Measurements from ENCODE around the gene KIZ.
A peak's percentile ranks its signal among the peaks of the same experiment; 100 is the strongest.

KIZ gene

GRCh38 chr20:21269772-21270171 lies 143.9 kb downstream of the KIZ start:
- no peak overlapping the region for H3K4me3 ChIP-seq (ENCODE audit: low read depth, low read length)
- TF ChIP-seq CTCF (conservative IDR thresholded peaks at IDR 0.05; ENCODE audit: low read depth, low read length) = no peak
- DNase-seq (ENCODE audit: low read depth) = no peak

- TF ChIP-seq CTCF (conservative IDR thresholded peaks at IDR 0.05; ENCODE audit: low read depth, low read length) = no peak
- DNase-seq (ENCODE audit: low read depth) = no peak
- H3K4me3 ChIP-seq (ENCODE audit: low read depth, low read length) = no peak overlapping the region
Observed at GRCh38 chr20:21270806-21271205, 144.9 kb downstream of the KIZ start.

DNA sequence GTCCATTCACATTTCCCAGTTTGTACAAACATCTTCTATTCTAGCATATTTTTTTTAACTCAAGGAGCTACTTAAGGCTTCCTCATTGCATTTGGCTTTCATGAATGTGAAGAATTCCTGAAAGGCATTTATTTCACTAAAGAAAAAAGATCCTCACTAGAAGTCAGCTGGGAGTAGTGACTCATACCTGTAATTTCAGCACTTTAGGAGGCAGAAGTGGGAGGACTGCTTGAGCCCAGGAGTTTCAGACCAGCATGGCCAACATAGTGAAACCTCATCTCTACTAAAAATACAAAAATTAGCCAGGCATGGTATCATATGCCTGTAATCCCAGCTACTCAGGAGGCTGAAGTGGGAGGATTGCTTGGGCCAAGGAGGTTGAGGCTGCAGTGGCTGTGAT lies 146.4 kb downstream of the KIZ start:
- TF ChIP-seq CTCF (conservative IDR thresholded peaks at IDR 0.05; ENCODE audit: low read depth, low read length) = no peak
- DNase-seq (ENCODE audit: low read depth) = peak; percentile 55
- no peak overlapping the region for H3K4me3 ChIP-seq (ENCODE audit: low read depth, low read length)

DNA sequence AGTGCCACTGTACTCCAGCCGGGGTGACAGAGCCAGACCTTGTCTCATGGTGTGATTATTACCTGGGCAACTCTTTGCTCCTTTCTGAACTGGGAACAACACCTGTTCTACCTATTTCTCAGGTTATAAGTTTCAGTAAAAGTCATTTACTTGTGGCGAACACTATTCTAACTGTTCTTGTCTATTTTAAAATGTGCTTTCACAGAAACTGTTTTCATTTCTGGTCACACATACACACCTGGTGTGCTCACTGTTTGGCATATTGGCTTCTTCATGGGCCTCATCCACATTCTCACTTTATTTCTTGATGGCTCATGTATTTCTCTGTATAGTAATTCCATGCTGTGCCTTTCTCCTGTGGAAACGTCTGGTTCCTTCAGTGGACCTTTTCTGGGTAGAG lies 146.8 kb downstream of the KIZ start:
- TF ChIP-seq CTCF (conservative IDR thresholded peaks at IDR 0.05; ENCODE audit: low read depth, low read length) = no peak
- DNase-seq (ENCODE audit: low read depth) = no peak
- no peak overlapping the region for H3K4me3 ChIP-seq (ENCODE audit: low read depth, low read length)

- peak; percentile 17 for DNase-seq (ENCODE audit: low read depth)
- TF ChIP-seq CTCF (conservative IDR thresholded peaks at IDR 0.05; ENCODE audit: low read depth, low read length) = no peak
- H3K4me3 ChIP-seq (ENCODE audit: low read depth, low read length) = no peak overlapping the region
Observed at GRCh38 chr20:21273755-21274386, 148.0 kb downstream of the KIZ start.

GRCh38 chr20:21278829-21279228 lies 152.9 kb downstream of the KIZ start:
- no peak for TF ChIP-seq CTCF (conservative IDR thresholded peaks at IDR 0.05; ENCODE audit: low read depth, low read length)
- no peak for DNase-seq (ENCODE audit: low read depth)
- H3K4me3 ChIP-seq (ENCODE audit: low read depth, low read length) = no peak overlapping the region
